HepG2 (cell line): ENCODE results near the gene NDOR1. TPM values are rescaled to one million over a fixed set of nuclear protein-coding genes. Genes with fewer than 3 reads are reported as not detected.
A peak's percentile ranks its signal among the peaks of the same experiment; 100 is the strongest.

ENCODE experiments used
- ASH2L ChIP-seq: fragments of 300-600, 200-600 bp; sonication (generic); IDR thresholded peaks from 2 replicates; pipeline ENCODE4 v1.7.0; 2017; ENCODE audit warnings: low read depth, mild to moderate bottlenecking, moderate library complexity, mixed read lengths, low read length; ENCODE audit not compliant: insufficient read length
- FOXJ3 ChIP-seq: sonication (generic); formaldehyde crosslinking; IDR thresholded peaks from 2 replicates; pipeline ENCODE4 v1.4.0; 2020; ENCODE audit warnings: missing genetic modification reagents, mild to moderate bottlenecking, borderline replicate concordance
- KAT7 ChIP-seq: IDR thresholded peaks from 2 replicates; pipeline ENCODE4 v1.6.1; 2018; ENCODE audit warnings: borderline replicate concordance, missing compliant biosample characterization
- NFE2 ChIP-seq: sonication (generic); formaldehyde crosslinking; IDR thresholded peaks from 2 replicates; pipeline ENCODE4 v1.4.0; 2020; ENCODE audit warnings: missing genetic modification reagents
- PPARG ChIP-seq: conservative IDR thresholded peaks from 2 replicates; pipeline ENCODE4 v1.6.1; 2016; ENCODE audit warnings: missing biosample characterization, missing genetic modification reagents
- ZFP37 ChIP-seq: sonication (generic); formaldehyde crosslinking; IDR thresholded peaks from 2 replicates; pipeline ENCODE4 v1.4.0; 2020; ENCODE audit warnings: missing genetic modification reagents, borderline replicate concordance
- ZNF607 ChIP-seq: sonication (generic); formaldehyde crosslinking; IDR thresholded peaks from 2 replicates; pipeline ENCODE4 v1.5.1; 2020; ENCODE audit warnings: missing genetic modification reagents, mild to moderate bottlenecking, borderline replicate concordance
- ZNF780A ChIP-seq: sonication (generic); formaldehyde crosslinking; IDR thresholded peaks from 2 replicates; pipeline ENCODE4 v1.8.0; 2022; ENCODE audit warnings: mild to moderate bottlenecking, missing genetic modification reagents, moderate library complexity
- polyA plus RNA-seq, 8 experiments: library from polyadenylated mRNA; depleted of rRNA in 3 of 8; stranded (reverse) in 7 of 8; unstranded in 1 of 8; fragments of >200 nt; fragmentation: Illumina TruSeq in 4 of 8; extraction: Trizol in 4 of 8; gene quantifications; 2 replicates each; pipeline versions ENCODE4 v1.2.1 to v1.2.3, GENCODE V29; 2011 to 2016; ENCODE audit warnings: low read depth in 4 of 8, missing spikeins in 1 of 8, mixed read lengths in 1 of 8; ENCODE audit not compliant: insufficient read depth in 1 of 8
- total RNA-seq, 5 experiments: library from RNA; depleted of rRNA; stranded (reverse); fragments of >200 nt; fragmentation: Illumina TruSeq; extraction: Trizol; gene quantifications; 2 replicates each; pipeline ENCODE4 v1.2.3, GENCODE V29; 2016; ENCODE audit warnings: low read depth in 1 of 5
- TF ChIP-seq, protein P1 (sequence below): sonication (generic); formaldehyde crosslinking; IDR thresholded peaks from 2 replicates; pipeline ENCODE4 v1.5.0; 2020; ENCODE audit warnings: mild to moderate bottlenecking, missing genetic modification reagents
- TF ChIP-seq, protein P2 (sequence below): sonication (generic); formaldehyde crosslinking; IDR thresholded peaks from 2 replicates; pipeline ENCODE4 v1.4.0; 2020; ENCODE audit warnings: low read depth, mild to moderate bottlenecking, missing genetic modification reagents
- TF ChIP-seq, protein P3 (sequence below): sonication (generic); formaldehyde crosslinking; conservative IDR thresholded peaks from 2 replicates; pipeline ENCODE4 v1.8.1; 2023; ENCODE audit warnings: missing genetic modification reagents
- TF ChIP-seq, protein P4 (sequence below): sonication (generic); formaldehyde crosslinking; IDR thresholded peaks from 2 replicates; pipeline ENCODE4 v1.4.0; 2020; ENCODE audit warnings: missing genetic modification reagents
- TF ChIP-seq, protein P5 (sequence below): sonication (generic); formaldehyde crosslinking; IDR thresholded peaks from 2 replicates; pipeline ENCODE4 v1.8.0; 2022; ENCODE audit warnings: mild to moderate bottlenecking, missing genetic modification reagents, moderate library complexity
- TF ChIP-seq, protein P6 (sequence below): sonication (generic); formaldehyde crosslinking; IDR thresholded peaks from 2 replicates; pipeline ENCODE4 v1.5.0; 2020; ENCODE audit warnings: missing genetic modification reagents, mild to moderate bottlenecking, borderline replicate concordance
- TF ChIP-seq, protein P7 (sequence below): sonication (generic); formaldehyde crosslinking; IDR thresholded peaks from 2 replicates; pipeline ENCODE4 v1.4.0; 2020; ENCODE audit warnings: missing genetic modification reagents, borderline replicate concordance

Gene NDOR1
- total and polyA plus RNA-seq, 2 of the 13 experiments (the other 11 are each of a cell fraction or from before 2014, with no cell fraction given): 3.6 to 8.7 TPM

DNA sequence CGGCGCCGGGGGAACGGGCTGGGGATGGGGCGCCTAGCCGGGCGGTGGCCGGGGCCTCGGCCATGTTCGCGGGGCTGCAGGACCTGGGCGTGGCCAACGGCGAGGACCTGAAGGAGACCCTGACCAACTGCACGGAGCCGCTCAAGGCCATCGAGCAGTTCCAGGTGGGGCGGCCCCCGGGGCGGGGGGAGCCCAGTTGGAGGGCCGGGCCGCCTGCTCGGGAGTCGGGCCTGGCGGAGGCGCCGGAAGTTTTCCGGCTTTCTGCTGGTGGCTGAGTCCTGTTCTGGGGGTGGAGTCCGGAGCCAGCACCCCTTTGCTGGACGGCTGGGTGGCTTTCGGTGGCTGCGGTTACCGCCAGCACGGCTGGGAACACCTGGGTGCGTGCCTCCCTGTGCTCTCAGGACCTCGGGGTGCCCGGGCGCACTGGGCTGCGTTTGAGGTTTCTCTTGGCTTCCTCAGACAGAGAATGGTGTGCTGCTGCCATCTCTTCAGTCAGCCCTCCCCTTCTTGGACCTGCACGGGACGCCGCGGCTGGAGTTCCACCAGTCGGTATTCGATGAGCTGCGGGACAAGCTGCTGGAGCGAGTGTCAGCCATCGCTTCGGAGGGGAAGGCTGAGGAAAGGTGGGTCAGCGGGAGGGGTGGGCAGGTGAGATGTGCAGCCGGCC lies 50.1 kb downstream of the NDOR1 start (continued):
- TF ChIP-seq, protein P1, sequence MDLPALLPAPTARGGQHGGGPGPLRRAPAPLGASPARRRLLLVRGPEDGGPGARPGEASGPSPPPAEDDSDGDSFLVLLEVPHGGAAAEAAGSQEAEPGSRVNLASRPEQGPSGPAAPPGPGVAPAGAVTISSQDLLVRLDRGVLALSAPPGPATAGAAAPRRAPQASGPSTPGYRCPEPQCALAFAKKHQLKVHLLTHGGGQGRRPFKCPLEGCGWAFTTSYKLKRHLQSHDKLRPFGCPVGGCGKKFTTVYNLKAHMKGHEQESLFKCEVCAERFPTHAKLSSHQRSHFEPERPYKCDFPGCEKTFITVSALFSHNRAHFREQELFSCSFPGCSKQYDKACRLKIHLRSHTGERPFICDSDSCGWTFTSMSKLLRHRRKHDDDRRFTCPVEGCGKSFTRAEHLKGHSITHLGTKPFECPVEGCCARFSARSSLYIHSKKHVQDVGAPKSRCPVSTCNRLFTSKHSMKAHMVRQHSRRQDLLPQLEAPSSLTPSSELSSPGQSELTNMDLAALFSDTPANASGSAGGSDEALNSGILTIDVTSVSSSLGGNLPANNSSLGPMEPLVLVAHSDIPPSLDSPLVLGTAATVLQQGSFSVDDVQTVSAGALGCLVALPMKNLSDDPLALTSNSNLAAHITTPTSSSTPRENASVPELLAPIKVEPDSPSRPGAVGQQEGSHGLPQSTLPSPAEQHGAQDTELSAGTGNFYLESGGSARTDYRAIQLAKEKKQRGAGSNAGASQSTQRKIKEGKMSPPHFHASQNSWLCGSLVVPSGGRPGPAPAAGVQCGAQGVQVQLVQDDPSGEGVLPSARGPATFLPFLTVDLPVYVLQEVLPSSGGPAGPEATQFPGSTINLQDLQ: no peak
- TF ChIP-seq, protein P2, sequence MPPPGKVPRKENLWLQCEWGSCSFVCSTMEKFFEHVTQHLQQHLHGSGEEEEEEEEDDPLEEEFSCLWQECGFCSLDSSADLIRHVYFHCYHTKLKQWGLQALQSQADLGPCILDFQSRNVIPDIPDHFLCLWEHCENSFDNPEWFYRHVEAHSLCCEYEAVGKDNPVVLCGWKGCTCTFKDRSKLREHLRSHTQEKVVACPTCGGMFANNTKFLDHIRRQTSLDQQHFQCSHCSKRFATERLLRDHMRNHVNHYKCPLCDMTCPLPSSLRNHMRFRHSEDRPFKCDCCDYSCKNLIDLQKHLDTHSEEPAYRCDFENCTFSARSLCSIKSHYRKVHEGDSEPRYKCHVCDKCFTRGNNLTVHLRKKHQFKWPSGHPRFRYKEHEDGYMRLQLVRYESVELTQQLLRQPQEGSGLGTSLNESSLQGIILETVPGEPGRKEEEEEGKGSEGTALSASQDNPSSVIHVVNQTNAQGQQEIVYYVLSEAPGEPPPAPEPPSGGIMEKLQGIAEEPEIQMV (CRISPR knock-in tag): peak; percentile 95
- no peak for TF ChIP-seq NFE2 (CRISPR knock-in tag)
- TF ChIP-seq, protein P3, sequence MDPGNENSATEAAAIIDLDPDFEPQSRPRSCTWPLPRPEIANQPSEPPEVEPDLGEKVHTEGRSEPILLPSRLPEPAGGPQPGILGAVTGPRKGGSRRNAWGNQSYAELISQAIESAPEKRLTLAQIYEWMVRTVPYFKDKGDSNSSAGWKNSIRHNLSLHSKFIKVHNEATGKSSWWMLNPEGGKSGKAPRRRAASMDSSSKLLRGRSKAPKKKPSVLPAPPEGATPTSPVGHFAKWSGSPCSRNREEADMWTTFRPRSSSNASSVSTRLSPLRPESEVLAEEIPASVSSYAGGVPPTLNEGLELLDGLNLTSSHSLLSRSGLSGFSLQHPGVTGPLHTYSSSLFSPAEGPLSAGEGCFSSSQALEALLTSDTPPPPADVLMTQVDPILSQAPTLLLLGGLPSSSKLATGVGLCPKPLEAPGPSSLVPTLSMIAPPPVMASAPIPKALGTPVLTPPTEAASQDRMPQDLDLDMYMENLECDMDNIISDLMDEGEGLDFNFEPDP: 0 out of 2 replicates have a peak, but pooled peaks have one; percentile 70
- no peak for TF ChIP-seq ASH2L
- no peak for TF ChIP-seq ZNF780A (CRISPR knock-in tag)
- TF ChIP-seq PPARG (CRISPR knock-in tag): no peak
- TF ChIP-seq, protein P4, sequence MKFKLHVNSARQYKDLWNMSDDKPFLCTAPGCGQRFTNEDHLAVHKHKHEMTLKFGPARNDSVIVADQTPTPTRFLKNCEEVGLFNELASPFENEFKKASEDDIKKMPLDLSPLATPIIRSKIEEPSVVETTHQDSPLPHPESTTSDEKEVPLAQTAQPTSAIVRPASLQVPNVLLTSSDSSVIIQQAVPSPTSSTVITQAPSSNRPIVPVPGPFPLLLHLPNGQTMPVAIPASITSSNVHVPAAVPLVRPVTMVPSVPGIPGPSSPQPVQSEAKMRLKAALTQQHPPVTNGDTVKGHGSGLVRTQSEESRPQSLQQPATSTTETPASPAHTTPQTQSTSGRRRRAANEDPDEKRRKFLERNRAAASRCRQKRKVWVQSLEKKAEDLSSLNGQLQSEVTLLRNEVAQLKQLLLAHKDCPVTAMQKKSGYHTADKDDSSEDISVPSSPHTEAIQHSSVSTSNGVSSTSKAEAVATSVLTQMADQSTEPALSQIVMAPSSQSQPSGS: no peak
- TF ChIP-seq, protein P5, sequence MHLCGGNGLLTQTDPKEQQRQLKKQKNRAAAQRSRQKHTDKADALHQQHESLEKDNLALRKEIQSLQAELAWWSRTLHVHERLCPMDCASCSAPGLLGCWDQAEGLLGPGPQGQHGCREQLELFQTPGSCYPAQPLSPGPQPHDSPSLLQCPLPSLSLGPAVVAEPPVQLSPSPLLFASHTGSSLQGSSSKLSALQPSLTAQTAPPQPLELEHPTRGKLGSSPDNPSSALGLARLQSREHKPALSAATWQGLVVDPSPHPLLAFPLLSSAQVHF: 0 out of 2 replicates have a peak, but pooled peaks have one; percentile 4
- 0 out of 2 replicates have a peak, but pooled peaks have one; percentile 17 for TF ChIP-seq KAT7 (CRISPR knock-in tag)
- TF ChIP-seq, protein P6, sequence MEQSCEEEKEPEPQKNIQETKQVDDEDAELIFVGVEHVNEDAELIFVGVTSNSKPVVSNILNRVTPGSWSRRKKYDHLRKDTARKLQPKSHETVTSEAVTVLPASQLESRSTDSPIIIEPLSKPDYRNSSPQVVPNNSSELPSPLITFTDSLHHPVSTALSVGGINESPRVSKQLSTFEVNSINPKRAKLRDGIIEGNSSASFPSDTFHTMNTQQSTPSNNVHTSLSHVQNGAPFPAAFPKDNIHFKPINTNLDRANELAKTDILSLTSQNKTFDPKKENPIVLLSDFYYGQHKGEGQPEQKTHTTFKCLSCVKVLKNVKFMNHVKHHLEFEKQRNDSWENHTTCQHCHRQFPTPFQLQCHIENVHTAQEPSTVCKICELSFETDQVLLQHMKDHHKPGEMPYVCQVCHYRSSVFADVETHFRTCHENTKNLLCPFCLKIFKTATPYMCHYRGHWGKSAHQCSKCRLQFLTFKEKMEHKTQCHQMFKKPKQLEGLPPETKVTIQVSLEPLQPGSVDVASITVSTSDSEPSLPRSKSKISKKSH: 0 out of 2 replicates have a peak, but pooled peaks have one; percentile 21
- no peak for TF ChIP-seq ZFP37 (CRISPR knock-in tag)
- TF ChIP-seq, protein P7, sequence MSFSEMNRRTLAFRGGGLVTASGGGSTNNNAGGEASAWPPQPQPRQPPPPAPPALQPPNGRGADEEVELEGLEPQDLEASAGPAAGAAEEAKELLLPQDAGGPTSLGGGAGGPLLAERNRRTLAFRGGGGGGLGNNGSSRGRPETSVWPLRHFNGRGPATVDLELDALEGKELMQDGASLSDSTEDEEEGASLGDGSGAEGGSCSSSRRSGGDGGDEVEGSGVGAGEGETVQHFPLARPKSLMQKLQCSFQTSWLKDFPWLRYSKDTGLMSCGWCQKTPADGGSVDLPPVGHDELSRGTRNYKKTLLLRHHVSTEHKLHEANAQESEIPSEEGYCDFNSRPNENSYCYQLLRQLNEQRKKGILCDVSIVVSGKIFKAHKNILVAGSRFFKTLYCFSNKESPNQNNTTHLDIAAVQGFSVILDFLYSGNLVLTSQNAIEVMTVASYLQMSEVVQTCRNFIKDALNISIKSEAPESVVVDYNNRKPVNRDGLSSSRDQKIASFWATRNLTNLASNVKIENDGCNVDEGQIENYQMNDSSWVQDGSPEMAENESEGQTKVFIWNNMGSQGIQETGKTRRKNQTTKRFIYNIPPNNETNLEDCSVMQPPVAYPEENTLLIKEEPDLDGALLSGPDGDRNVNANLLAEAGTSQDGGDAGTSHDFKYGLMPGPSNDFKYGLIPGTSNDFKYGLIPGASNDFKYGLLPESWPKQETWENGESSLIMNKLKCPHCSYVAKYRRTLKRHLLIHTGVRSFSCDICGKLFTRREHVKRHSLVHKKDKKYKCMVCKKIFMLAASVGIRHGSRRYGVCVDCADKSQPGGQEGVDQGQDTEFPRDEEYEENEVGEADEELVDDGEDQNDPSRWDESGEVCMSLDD (CRISPR knock-in tag): no peak
- TF ChIP-seq FOXJ3: no peak
- 0 out of 2 replicates have a peak, but pooled peaks have one; percentile 24 for TF ChIP-seq ZNF607
